ENCODE results near the gene PIK3CD.
A peak's percentile ranks its signal among the peaks of the same experiment; 100 is the strongest.
"Not testable (repeated sequence)": the region's sequence is repeated elsewhere in the genome, so short reads cannot be mapped to it uniquely, and the experiment has no call there.

Gene PIK3CD

GRCh38 chr1:9621032-9621431 is 30.5 kb upstream of the PIK3CD start:
- no peak for DNase-seq (ENCODE audit: low read depth)

- DNase-seq (ENCODE audit: low read depth): no peak
Measured at GRCh38 chr1:9624081-9624480, 27.4 kb upstream of the PIK3CD start.

GRCh38 chr1:9625030-9625429 is 26.5 kb upstream of the PIK3CD start:
- not testable (repeated sequence) for DNase-seq (ENCODE audit: low read depth)

GRCh38 chr1:9626201-9626608 is 25.3 kb upstream of the PIK3CD start:
- DNase-seq (ENCODE audit: low read depth): no peak

- DNase-seq (ENCODE audit: low read depth): no peak
Measured at GRCh38 chr1:9628541-9629444, 22.7 kb upstream of the PIK3CD start.

- DNase-seq (ENCODE audit: low read depth): no peak
Measured at GRCh38 chr1:9629445-9630201, 21.9 kb upstream of the PIK3CD start.

- no peak for DNase-seq (ENCODE audit: low read depth)
Measured at GRCh38 chr1:9630331-9631111, 21.0 kb upstream of the PIK3CD start.

GRCh38 chr1:9631613-9632012 is 19.9 kb upstream of the PIK3CD start:
- DNase-seq (ENCODE audit: low read depth): no peak

- DNase-seq (ENCODE audit: low read depth): no peak
Measured at GRCh38 chr1:9633493-9633892, 18.0 kb upstream of the PIK3CD start.

- DNase-seq (ENCODE audit: low read depth): no peak
Measured at GRCh38 chr1:9634582-9634981, 16.9 kb upstream of the PIK3CD start.

GRCh38 chr1:9639227-9639626 is 12.3 kb upstream of the PIK3CD start:
- DNase-seq (ENCODE audit: low read depth): no peak

- DNase-seq (ENCODE audit: low read depth): no peak
Measured at GRCh38 chr1:9643351-9644256, 7.9 kb upstream of the PIK3CD start.

GRCh38 chr1:9646037-9646436 is 5.5 kb upstream of the PIK3CD start:
- no peak for DNase-seq (ENCODE audit: low read depth)

GRCh38 chr1:9648171-9648570 is 3.4 kb upstream of the PIK3CD start:
- DNase-seq (ENCODE audit: low read depth): no peak

GRCh38 chr1:9649769-9650168 is 1.8 kb upstream of the PIK3CD start:
- no peak for DNase-seq (ENCODE audit: low read depth)

- no peak for DNase-seq (ENCODE audit: low read depth)
Measured at GRCh38 chr1:9651220-9651564, 339 bp upstream of the PIK3CD start.

- DNase-seq (ENCODE audit: low read depth): peak; percentile 54
Measured at GRCh38 chr1:9652379-9653209, 1.1 kb downstream of the PIK3CD start.

GRCh38 chr1:9653210-9653490 is 1.6 kb downstream of the PIK3CD start:
- no peak for DNase-seq (ENCODE audit: low read depth)

GRCh38 chr1:9653491-9654050 is 2.0 kb downstream of the PIK3CD start:
- no peak for DNase-seq (ENCODE audit: low read depth)

GRCh38 chr1:9654051-9654833 is 2.7 kb downstream of the PIK3CD start:
- DNase-seq (ENCODE audit: low read depth): no peak
